HepG2 (cell line): Measurements from ENCODE around the gene RNASE2. TPM values are rescaled to one million over a fixed set of nuclear protein-coding genes. Genes with fewer than 3 reads are reported as not detected.

ENCODE experiments used
- ATAC-seq: fragments of 200-7000 bp; cut with Tn5 transposase; 3 replicates; pipeline ENCODE4 v1.9.1; 2020; ENCODE audit warnings: mild to moderate bottlenecking, moderate library complexity
- BruUV-seq: library from RNA; stranded (reverse); fragments of 400-500 nt; replicated peaks from 2 replicates; lab custom pipeline; 2021; lab: Mats Ljungman, UMichigan
- CTCF ChIA-PET: fragments of 300-600 bp; formaldehyde crosslinking; extraction: SDS; loops from one replicate; lab custom pipeline; 2021; ENCODE audit warnings: low total read pairs, inconsistent platforms, low intra/inter-chr PET ratio; lab: Yijun Ruan, JAX
- POLR2A ChIA-PET: fragments of 350-600 bp; sonication (Branson Sonifier 250); formaldehyde crosslinking; loops from one replicate; lab custom pipeline; 2020; ENCODE audit warnings: antibody characterized with exemption, inconsistent platforms; lab: Yijun Ruan, JAX
- DNase-seq: peaks from one replicate; pipeline ENCODE4 v3.0.0-alpha.2; 2015; ENCODE audit warnings: low spot score
- FAIRE-seq: peaks from 3 replicates; lab custom pipeline; 2011; peaks lifted over from hg19 to GRCh38; lab: Jason Lieb, UNC
- H2AFZ ChIP-seq: one replicate; pipeline ENCODE4 v1.6.1; 2011; ENCODE audit warnings: low read length, inconsistent platforms
- H3K27ac ChIP-seq: fragments of 300-600 bp; 3 replicates; pipeline ENCODE4 v1.8.0; 2011; ENCODE audit warnings: mixed run types, mild to moderate bottlenecking, mixed read lengths, low read length, inconsistent platforms; ENCODE audit not compliant: insufficient read depth; ENCODE audit errors: extremely low read length
- H3K27me3 ChIP-seq, 2 experiments: fragments of 200-600 bp in 1 of 2; 2 replicates in 1 of 2; 3 replicates in 1 of 2; pipeline versions ENCODE4 v1.6.0 to v1.8.0; 2011; ENCODE audit warnings: low read length in 2 of 2, mild to moderate bottlenecking in 2 of 2, moderate library complexity in 2 of 2, inconsistent platforms in 1 of 2; ENCODE audit not compliant: insufficient read depth in 2 of 2, control insufficient read depth in 1 of 2
- H3K36me3 ChIP-seq, 2 experiments: fragments of 200-600 bp in 1 of 2; replicated peaks in 1 of 2; 2 replicates in 1 of 2; 3 replicates in 1 of 2; pipeline versions ENCODE4 v1.5.1 to v1.8.0; 2011; ENCODE audit warnings: low read length in 2 of 2, inconsistent platforms in 1 of 2; ENCODE audit not compliant: insufficient read depth in 2 of 2, control insufficient read depth in 1 of 2
- H3K4me1 ChIP-seq: 2 replicates; pipeline ENCODE4 v1.5.1; 2012; ENCODE audit warnings: low read length, inconsistent platforms; ENCODE audit not compliant: insufficient read depth
- H3K4me2 ChIP-seq: 2 replicates; pipeline ENCODE4 v1.6.0; 2011; ENCODE audit warnings: low read depth, low read length, inconsistent platforms
- H3K4me3 ChIP-seq, 3 experiments: fragments of 200-600 bp in 1 of 3; sonication (generic), shearing (Covaris generic) in 1 of 3; replicated peaks in 1 of 3; 2 replicates each; pipeline ENCODE4 v1.5.1; 2011 to 2016; ENCODE audit warnings: low read length in 3 of 3, inconsistent platforms in 2 of 3, low read depth in 2 of 3, mild to moderate bottlenecking in 2 of 3, control low read depth in 1 of 3, mixed read lengths in 1 of 3; ENCODE audit not compliant: insufficient read depth in 1 of 3
- H3K79me2 ChIP-seq: one replicate; pipeline ENCODE4 v1.6.1; 2011; ENCODE audit warnings: low read length, inconsistent platforms; ENCODE audit not compliant: insufficient read depth
- H3K9ac ChIP-seq: 2 replicates; pipeline ENCODE4 v1.6.0; 2011; ENCODE audit warnings: mild to moderate bottlenecking, low read depth, low read length, inconsistent platforms; ENCODE audit not compliant: insufficient read depth
- H3K9me3 ChIP-seq: 2 replicates; pipeline ENCODE4 v1.5.1; 2012; ENCODE audit warnings: mild to moderate bottlenecking, low read length
- H4K20me1 ChIP-seq: 2 replicates; pipeline ENCODE4 v1.6.0; 2011; ENCODE audit warnings: inconsistent platforms, mild to moderate bottlenecking, low read length, moderate library complexity; ENCODE audit not compliant: insufficient read depth
- NFAT5 ChIP-seq: sonication (generic); formaldehyde crosslinking; IDR thresholded peaks from 2 replicates; pipeline ENCODE4 v1.4.0; 2020; ENCODE audit warnings: missing genetic modification reagents
- ZBTB20 ChIP-seq: sonication (generic); formaldehyde crosslinking; IDR thresholded peaks from 2 replicates; pipeline ENCODE4 v1.8.1; 2023; ENCODE audit warnings: missing genetic modification reagents, low read depth, mild to moderate bottlenecking, borderline replicate concordance
- WGBS: methylation state at CpG from one replicate; pipeline ENCODE4 v1.1.6; 2017; ENCODE audit warnings: low lambda C conversion rate; 5-methylcytosine and 5-hydroxymethylcytosine counted together
- in situ Hi-C: cut with HindIII; loops from 2 replicates; pipeline ENCODE4 v1.10.0; 2017; ENCODE audit warnings: low pct_unique_long_range_greater_than_20kb; ENCODE audit not compliant: extremely low pct_ligation_motif_present
- intact Hi-C: fragments of 100-400 bp; cut with micrococcal nuclease; formaldehyde crosslinking; loops from one replicate; pipeline ENCODE4 v1.10.0; 2022; ENCODE audit not compliant: unreplicated experiment
- polyA plus RNA-seq, 8 experiments: library from polyadenylated mRNA; depleted of rRNA in 3 of 8; stranded (reverse) in 7 of 8; unstranded in 1 of 8; fragments of >200 nt; fragmentation: Illumina TruSeq in 4 of 8; extraction: Trizol in 4 of 8; gene quantifications; 2 replicates each; pipeline versions ENCODE4 v1.2.1 to v1.2.3, GENCODE V29; 2011 to 2016; ENCODE audit warnings: low read depth in 4 of 8, missing spikeins in 1 of 8, mixed read lengths in 1 of 8; ENCODE audit not compliant: insufficient read depth in 1 of 8
- total RNA-seq, 5 experiments: library from RNA; depleted of rRNA; stranded (reverse); fragments of >200 nt; fragmentation: Illumina TruSeq; extraction: Trizol; gene quantifications; 2 replicates each; pipeline ENCODE4 v1.2.3, GENCODE V29; 2016; ENCODE audit warnings: low read depth in 1 of 5

The RNASE2 gene
- total and polyA plus RNA-seq, 2 of the 13 experiments (the other 11 are each of a cell fraction or from before 2014, with no cell fraction given) = 0.69 TPM; not detected in 1

GRCh38 chr14:20976291-20976690, 21.0 kb downstream of the RNASE2 start:
- 88% methylated on average over 1 of the region's 1 CpG for WGBS
- intact Hi-C loops = no loop called here

More at GRCh38 chr14:20976291-20976690, 21.0 kb downstream of the RNASE2 start:
- Histone ChIP-seq H3K27ac (no peak overlapping the region), H2AFZ (no peak overlapping the region), H3K27me3 (peaks cover 1 to 11% of the 10 kb centered on the region in 2 experiments; a peak in 2 of 5 replicates), H3K9me3 (no peaks in the 10 kb centered on the region), H3K4me3 (no peak overlapping the region), H3K79me2 (no peaks in the 10 kb centered on the region), H4K20me1 (no peaks in the 10 kb centered on the region), H3K36me3 (no peaks in the 10 kb centered on the region), H3K4me1 (peaks cover 38% of the 10 kb centered on the region), H3K4me2 (no peak overlapping the region), H3K9ac (no peak overlapping the region)
- DNase-seq = no peak
- no peak for FAIRE-seq
- no TSS peak for BruUV-seq
- CTCF ChIA-PET = no interaction called here
- no peak for ATAC-seq
- TF ChIP-seq ZBTB20 (CRISPR knock-in tag) (no peak), NFAT5 (CRISPR knock-in tag) (no peak)
- POLR2A ChIA-PET = no interaction called here
- in situ Hi-C loops = loop anchor here (10.0 to 25.0 kb wide), 2 partner anchors 511 to 639 kb away; partner anchors contain the start of genes CCNB1IP1, PARP2, PIP4P1 and PNP
